Stimulated activated memory B cell treated with anti-CD40 and anti-IgM and Interleukin-4, amounts not matched to agents 10 μg/mL and 1 μg/mL and 100 μg/mL, for 72 hours (primary cell): ENCODE results near the gene MRGPRG.

Experiments
- ATAC-seq: fragments of 150-1000 bp; cut with Tn5 transposase; 2 replicates; pipeline ENCODE4 v1.10.0; 2021
- H3K27ac Mint-ChIP-seq: one replicate; pipeline ENCODE4 v1.8.0; 2022; ENCODE audit warnings: mild to moderate bottlenecking, mixed read lengths
- H3K27me3 Mint-ChIP-seq: one replicate; pipeline ENCODE4 v1.8.0; 2022; ENCODE audit warnings: mixed read lengths
- H3K36me3 Mint-ChIP-seq: one replicate; pipeline ENCODE4 v1.8.0; 2022; ENCODE audit warnings: mixed read lengths
- H3K4me1 Mint-ChIP-seq: one replicate; pipeline ENCODE4 v1.8.0; 2022; ENCODE audit warnings: mixed read lengths
- H3K4me3 Mint-ChIP-seq: one replicate; pipeline ENCODE4 v1.8.0; 2022; ENCODE audit warnings: mild to moderate bottlenecking, moderate library complexity, mixed read lengths
- H3K9me3 Mint-ChIP-seq: one replicate; pipeline ENCODE4 v1.8.0; 2022; ENCODE audit warnings: mixed read lengths

MRGPRG gene

DNA sequence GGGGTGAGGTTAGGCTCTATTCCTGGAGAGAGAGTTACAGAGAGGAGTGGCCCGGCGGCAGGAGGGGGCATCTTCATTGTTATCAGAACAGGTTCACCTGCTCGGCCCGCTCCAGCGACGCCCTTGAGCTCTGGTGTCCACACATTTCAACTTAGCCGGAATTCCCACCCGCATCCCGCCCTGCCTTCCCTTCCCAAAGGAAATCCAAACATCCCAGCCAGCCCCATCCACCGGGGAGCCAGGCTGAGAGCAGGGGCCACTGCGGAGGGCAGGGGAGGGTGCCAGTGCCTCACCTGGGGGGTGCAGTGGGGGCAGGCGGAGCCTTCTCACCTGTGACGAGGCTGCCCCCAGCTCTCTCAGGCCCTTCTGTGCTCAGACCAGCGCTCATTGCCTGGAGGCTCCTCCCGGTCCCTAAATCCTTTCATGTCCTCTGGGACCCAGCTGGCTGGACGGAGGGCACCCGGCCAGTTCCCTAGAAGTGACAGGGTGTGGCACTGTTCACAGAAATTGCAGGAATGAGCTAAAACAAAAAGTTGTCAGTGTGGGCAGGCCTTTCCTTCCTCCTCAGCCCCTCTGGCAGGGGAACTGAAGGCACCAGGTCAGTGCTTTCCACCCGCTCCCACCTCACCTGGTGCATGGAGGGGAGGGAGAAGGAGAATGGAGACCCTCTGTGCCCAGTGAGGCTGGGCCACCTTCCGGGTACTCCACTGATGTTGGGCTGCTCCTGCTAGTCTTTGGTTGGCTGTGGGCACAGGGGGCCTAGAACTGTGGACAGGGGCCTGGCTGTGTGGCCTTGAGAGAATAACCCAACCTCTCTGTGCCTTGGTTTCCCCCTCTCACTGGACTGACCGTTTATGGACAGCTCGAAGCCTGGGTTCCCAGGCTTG, 2.2 kb upstream of the MRGPRG start:
- no peak for ATAC-seq
- peaks cover 6% of the 10 kb centered on the region for H3K4me1 Mint-ChIP-seq
- H3K4me3 Mint-ChIP-seq = no peak overlapping the region
- peaks cover 92% of the 10 kb centered on the region for H3K27me3 Mint-ChIP-seq
- H3K9me3 Mint-ChIP-seq = no peaks in the 10 kb centered on the region
- no peaks in the 10 kb centered on the region for H3K36me3 Mint-ChIP-seq
- H3K27ac Mint-ChIP-seq = no peak overlapping the region

DNA sequence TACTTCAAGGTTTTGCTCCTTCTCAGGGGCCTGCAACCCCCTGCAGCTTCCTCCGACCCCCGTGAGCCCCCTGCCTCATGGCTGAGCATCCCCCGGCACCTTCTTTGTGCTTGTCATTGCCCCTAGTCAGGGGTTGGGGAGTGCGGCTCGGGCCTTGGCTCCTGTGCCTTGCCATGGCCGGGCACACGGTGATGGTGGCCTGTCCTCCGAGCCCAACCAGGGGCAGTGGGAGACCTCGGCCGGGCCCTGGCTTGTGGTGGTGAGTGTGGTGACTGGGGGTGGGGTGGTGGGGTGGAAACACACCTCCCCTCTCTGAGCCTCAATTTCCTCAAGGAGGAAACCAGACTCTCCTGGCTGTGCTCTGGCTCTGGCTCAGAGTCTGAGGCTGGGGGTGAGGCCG, 1.5 kb upstream of the MRGPRG start:
- no peak for ATAC-seq
- H3K9me3 Mint-ChIP-seq = no peaks in the 10 kb centered on the region
- H3K4me3 Mint-ChIP-seq = no peak overlapping the region
- H3K36me3 Mint-ChIP-seq = no peaks in the 10 kb centered on the region
- no peak overlapping the region for H3K27ac Mint-ChIP-seq
- peaks cover 92% of the 10 kb centered on the region for H3K27me3 Mint-ChIP-seq
- peaks cover 6% of the 10 kb centered on the region for H3K4me1 Mint-ChIP-seq

DNA sequence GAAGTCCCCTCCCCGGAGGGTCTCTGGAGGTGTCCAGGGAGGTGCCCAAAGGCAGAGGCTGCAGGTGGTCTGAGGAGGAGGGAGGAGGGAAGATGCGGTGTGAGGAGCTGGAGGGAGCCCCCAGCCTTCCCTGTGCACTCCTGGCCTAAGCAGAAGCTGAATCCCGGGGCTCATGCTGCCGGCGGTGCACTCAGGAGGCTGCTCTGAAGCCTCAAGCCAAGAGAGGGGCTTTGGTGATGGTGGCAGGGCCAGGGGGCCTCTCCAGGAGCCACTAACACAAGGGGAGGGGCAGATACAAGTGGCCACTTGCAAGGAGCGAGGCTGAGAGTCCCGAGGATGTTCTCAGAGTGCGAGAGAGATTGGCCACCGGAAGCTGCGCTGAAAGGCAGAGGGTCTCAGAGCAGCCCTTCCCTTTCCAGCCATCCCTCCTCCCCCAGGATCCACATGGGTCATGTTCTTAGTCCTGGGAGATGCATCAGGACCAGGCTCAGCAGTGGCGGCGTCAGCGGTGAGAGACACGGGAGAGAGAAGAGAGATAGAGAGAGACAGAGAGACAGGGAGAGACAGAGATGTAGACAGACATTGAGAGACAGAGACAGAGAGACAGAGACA, 774 bp upstream of the MRGPRG start:
- no peak for ATAC-seq
- H3K9me3 Mint-ChIP-seq = peaks cover 2% of the 10 kb centered on the region
- no peak overlapping the region for H3K27ac Mint-ChIP-seq
- no peaks in the 10 kb centered on the region for H3K36me3 Mint-ChIP-seq
- no peak overlapping the region for H3K4me3 Mint-ChIP-seq
- peaks cover 93% of the 10 kb centered on the region for H3K27me3 Mint-ChIP-seq
- H3K4me1 Mint-ChIP-seq = peaks cover 6% of the 10 kb centered on the region

DNA sequence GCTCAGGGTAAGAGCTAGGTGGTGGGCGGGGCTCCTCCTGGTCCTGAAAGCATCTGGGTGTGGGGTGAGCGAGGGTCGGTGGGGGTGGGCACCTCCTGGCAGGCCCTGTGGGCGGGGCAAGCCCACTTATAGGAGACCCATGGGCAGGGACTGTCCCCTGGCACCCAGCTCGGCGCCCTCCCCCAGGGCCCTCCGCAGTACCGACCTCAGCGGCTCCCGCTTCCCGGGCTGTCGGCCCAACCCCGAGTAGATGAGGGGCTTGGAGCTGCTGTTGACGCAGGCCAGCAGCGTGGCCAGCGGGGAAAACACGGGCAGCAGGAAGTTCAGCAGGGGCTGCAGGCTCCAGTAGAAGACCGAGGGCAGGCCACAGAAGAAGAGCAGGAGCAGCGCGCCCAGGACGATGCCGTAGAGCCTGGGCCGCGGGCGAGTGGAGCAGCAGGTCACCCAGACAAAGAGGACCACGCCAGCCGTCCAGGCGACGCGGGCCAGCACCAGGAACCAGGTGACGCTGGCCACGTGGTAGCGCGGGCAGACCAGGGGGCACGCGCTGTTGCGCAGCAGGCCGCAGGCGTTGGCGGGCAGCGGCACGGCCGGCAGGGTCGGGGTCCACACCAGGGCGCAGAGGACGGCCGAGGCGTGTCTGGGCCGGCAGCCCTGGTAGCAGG, 663 bp downstream of the MRGPRG start:
- no peak overlapping the region for H3K27ac Mint-ChIP-seq
- H3K4me3 Mint-ChIP-seq = no peak overlapping the region
- no peak for ATAC-seq
- H3K27me3 Mint-ChIP-seq = peaks cover 92% of the 10 kb centered on the region
- H3K9me3 Mint-ChIP-seq = peaks cover 2% of the 10 kb centered on the region
- no peaks in the 10 kb centered on the region for H3K36me3 Mint-ChIP-seq
- H3K4me1 Mint-ChIP-seq = peaks cover 6% of the 10 kb centered on the region

DNA sequence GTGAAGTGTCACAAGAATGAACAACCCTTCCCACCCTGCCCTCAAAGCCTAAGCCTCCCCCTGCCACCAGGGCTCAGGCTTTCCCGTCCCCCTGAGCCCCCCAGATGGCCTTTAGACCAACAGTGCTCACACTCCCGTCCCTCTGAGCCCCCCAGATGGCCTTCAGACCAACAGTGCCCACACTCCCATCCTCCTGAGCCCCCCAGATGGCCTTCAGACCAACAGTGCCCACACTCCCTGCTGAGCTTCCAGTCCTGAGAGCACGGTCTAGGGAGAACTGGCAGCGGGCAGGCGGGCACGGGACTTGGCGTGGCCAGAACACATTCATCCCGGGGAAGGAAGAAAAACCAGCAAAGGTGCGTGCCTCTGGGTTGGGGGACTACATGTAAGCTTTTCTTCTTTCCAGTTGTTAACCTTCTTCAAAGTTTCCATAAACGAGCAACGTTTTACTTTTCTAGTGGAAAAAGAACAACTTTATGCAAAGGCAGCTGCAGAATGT, 2.5 kb downstream of the MRGPRG start:
- no peak for ATAC-seq
- Mint-ChIP-seq H3K36me3 (no peaks in the 10 kb centered on the region), H3K9me3 (peaks cover 7% of the 10 kb centered on the region), H3K27me3 (peaks cover 73% of the 10 kb centered on the region), H3K4me3 (no peak overlapping the region), H3K27ac (no peak overlapping the region), H3K4me1 (peaks cover 6% of the 10 kb centered on the region)

DNA sequence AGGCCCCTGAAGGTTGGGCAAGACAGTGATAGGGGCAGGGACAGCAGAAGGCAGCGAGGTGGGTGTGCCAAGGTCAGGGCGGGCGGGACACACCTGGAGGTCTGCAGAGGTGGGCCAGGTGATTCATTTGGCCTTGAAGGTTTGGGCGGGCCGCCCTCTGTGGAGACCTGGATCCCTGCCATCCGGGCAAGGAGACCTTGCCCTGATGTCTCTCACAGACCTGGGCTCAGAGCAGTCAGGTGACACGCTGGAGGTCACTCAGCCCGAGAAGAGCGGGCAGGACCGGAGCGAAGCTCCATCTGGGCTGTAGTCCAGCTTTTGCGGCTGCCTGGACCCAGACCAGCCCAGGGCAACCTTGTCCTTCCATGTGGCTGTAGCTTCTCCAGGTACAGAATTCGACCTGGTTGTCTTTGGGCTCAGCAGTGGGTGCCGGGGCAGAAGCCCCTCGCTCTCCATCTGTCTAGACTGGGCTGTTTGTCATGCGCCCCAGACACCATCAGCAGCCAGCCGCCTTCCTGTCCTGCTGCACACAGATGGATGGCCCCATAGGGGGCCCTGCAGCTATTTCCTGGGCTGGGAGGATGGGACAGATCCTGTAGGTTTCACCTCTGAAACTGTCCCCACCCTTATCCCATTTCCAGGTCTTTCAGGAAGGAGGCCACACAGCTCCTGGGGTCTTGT, 3.1 kb downstream of the MRGPRG start:
- no peak for ATAC-seq
- Mint-ChIP-seq H3K4me3 (no peak overlapping the region), H3K27me3 (peaks cover 67% of the 10 kb centered on the region), H3K4me1 (peaks cover 6% of the 10 kb centered on the region), H3K36me3 (no peaks in the 10 kb centered on the region), H3K9me3 (peaks cover 7% of the 10 kb centered on the region), H3K27ac (no peak overlapping the region)

DNA sequence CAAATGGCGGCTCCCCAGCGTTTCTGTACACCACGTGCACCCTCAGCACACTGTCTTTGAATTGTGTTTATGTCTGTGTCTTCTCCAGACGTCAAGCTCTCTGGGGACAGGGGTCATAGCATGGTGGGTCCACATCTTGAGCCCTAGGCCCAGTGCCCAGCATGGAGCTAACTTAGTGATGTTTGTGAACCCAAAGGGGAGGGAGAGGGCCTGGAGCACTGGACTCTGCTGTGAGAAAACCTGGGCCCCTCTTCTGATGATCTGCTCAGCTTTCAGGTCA, 4.3 kb downstream of the MRGPRG start:
- no peak for ATAC-seq
- H3K27ac Mint-ChIP-seq = no peak overlapping the region
- H3K4me3 Mint-ChIP-seq = no peak overlapping the region
- H3K27me3 Mint-ChIP-seq = peaks cover 56% of the 10 kb centered on the region
- peaks cover 6% of the 10 kb centered on the region for H3K4me1 Mint-ChIP-seq
- H3K36me3 Mint-ChIP-seq = no peaks in the 10 kb centered on the region
- H3K9me3 Mint-ChIP-seq = peaks cover 7% of the 10 kb centered on the region

DNA sequence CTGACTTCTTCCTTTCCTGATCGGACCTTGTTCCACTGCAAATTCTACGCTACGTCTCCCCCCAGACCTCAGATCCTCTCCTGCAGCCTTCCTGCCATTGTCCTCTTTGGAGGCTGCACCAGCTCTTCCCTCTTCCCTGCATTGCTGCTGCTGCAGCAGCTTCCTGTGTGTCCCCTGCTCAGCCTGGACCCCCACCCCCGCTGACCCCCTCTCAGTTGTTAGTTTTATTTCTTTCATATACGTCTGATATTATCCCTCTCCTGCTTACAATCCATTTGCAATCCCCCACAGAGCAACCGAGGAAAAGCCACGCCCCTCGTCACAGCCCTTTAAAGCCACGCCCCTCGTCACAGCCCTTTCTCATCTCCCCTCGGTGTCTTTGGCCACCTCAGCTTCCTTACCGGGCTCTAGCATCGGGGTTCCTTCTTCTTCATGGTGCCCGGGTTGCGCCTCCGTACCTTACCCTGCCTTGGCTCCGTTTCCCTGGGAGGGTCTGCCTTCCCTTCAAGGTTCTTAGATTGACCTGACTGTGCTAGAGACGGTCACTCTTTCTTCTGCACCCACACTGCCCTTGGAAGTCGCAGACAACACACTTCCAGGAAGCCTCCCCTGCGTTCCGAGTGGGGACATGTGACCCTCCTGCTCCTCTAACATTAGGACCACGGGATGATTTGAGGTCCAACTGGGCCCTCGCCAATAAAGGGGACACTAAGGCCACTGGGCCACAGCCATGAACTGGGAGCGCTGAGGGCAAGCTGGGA, 4.8 kb downstream of the MRGPRG start:
- no peak overlapping the region for H3K27ac Mint-ChIP-seq
- no peak for ATAC-seq
- peaks cover 53% of the 10 kb centered on the region for H3K27me3 Mint-ChIP-seq
- no peak overlapping the region for H3K4me3 Mint-ChIP-seq
- H3K4me1 Mint-ChIP-seq = peaks cover 6% of the 10 kb centered on the region
- no peaks in the 10 kb centered on the region for H3K36me3 Mint-ChIP-seq
- peaks cover 7% of the 10 kb centered on the region for H3K9me3 Mint-ChIP-seq

DNA sequence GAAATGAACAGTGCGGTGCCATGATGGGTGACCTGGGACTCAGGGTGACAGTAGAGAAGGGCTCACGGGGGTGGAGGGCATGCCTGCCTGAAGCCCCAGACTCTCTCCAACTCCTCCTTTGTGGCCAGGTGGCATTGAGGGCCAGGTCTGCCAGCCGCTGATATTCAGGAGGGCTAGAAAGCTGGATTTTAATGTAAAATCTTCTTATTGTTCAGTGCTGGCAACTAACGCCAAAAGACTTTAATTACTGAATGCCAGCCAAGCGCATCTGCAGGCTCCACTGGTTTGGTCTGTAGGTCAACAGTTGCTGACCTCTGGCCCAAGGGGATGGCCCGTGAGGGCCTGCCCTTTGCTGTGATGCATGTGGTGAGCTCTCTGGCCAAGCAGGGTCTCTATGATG, 10.3 kb downstream of the MRGPRG start:
- Mint-ChIP-seq H3K27me3 (peaks cover 2% of the 10 kb centered on the region), H3K4me1 (no peaks in the 10 kb centered on the region), H3K27ac (no peak overlapping the region), H3K36me3 (no peaks in the 10 kb centered on the region), H3K4me3 (no peak overlapping the region), H3K9me3 (peaks cover 4% of the 10 kb centered on the region)
- no peak for ATAC-seq

DNA sequence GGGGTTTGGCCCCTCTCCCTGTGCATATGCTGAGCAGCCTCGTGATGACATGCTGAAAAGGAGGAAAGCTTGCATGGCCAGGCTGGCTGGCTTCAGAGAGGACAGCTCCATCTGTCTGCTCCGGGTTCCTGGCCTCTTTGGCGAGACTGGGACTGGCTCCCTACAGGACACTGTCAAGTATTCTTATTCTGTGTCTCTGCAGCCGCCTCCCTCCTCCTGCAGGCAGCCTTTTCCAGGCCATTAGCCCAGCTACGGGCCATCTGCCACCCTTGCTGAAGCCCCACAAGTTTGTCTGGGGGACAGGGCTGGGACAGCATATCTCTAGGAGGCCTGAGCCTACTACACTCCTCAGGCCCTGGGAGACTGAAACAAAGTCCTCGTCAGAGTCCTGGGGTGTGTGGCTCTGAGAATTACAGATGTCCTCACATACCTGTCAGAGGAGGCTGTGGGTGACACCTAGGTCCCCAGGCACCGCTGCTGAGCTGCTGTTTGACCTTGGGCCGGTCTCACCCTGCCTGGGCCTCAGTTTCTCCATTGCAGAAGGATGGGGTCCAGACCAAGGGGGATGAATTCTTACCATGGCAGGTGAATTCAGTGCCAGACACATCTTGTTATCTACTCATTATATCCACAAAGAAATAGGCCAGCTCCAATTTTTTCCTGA, 11.0 kb downstream of the MRGPRG start:
- no peak for ATAC-seq
- H3K4me1 Mint-ChIP-seq = no peaks in the 10 kb centered on the region
- no peak overlapping the region for H3K27ac Mint-ChIP-seq
- peaks cover 4% of the 10 kb centered on the region for H3K9me3 Mint-ChIP-seq
- H3K27me3 Mint-ChIP-seq = no peaks in the 10 kb centered on the region
- H3K36me3 Mint-ChIP-seq = no peaks in the 10 kb centered on the region
- H3K4me3 Mint-ChIP-seq = no peak overlapping the region

DNA sequence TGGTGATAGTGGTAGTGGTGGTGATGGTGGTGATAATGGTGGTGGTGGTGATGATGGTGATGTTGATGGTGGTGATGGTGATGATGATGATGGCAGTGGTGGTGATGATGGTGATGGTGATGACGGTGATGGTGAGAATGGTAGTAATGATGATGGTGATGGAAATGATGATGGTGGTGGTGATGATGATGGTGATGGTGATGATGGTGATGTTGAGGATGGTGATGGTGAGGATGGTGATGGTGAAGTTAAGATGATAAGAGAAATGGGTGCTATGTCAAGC, 11.8 kb downstream of the MRGPRG start:
- Mint-ChIP-seq H3K36me3 (no peaks in the 10 kb centered on the region), H3K4me1 (no peaks in the 10 kb centered on the region), H3K4me3 (no peak overlapping the region), H3K27me3 (no peaks in the 10 kb centered on the region), H3K9me3 (peaks cover 4% of the 10 kb centered on the region), H3K27ac (no peak overlapping the region)
- ATAC-seq = no peak

DNA sequence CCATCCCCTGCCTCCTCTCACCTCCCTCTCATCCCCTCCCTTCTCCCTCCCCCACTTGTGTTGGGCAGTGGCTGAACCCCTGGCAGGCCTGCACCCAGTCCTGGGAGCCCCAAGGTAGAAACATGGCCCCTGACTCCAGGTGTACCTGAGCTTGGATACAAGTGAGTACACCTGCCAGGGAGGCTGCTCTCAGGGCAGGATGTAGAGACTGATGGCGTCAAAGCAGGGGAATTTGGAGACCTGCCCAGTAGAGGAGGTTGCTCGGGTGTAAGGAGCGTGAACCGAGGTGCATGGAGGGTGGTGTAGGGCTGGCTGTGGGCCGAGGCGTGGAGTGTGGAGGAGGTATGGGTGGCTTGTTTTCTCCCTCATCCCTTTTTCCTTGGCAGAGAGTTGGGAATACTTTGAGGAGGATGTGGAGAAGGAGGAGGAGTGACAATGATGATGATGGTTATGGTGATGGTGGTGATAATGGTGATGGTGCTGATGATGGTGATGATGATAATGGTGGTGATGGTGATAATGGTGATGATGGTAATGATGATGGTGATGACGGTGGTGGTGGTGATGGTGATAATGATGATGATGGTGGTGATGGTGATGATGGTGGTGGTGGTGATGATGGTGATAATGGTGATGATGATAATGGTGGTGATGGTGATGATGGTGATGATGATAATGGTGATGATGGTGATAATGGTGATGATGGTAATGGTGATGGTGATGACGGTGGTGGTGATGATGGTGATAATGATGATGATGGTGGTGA, 12.3 kb downstream of the MRGPRG start:
- Mint-ChIP-seq H3K4me3 (no peak overlapping the region), H3K27me3 (peaks cover 5% of the 10 kb centered on the region), H3K36me3 (no peaks in the 10 kb centered on the region), H3K27ac (no peak overlapping the region), H3K4me1 (no peaks in the 10 kb centered on the region), H3K9me3 (no peaks in the 10 kb centered on the region)
- no peak for ATAC-seq

DNA sequence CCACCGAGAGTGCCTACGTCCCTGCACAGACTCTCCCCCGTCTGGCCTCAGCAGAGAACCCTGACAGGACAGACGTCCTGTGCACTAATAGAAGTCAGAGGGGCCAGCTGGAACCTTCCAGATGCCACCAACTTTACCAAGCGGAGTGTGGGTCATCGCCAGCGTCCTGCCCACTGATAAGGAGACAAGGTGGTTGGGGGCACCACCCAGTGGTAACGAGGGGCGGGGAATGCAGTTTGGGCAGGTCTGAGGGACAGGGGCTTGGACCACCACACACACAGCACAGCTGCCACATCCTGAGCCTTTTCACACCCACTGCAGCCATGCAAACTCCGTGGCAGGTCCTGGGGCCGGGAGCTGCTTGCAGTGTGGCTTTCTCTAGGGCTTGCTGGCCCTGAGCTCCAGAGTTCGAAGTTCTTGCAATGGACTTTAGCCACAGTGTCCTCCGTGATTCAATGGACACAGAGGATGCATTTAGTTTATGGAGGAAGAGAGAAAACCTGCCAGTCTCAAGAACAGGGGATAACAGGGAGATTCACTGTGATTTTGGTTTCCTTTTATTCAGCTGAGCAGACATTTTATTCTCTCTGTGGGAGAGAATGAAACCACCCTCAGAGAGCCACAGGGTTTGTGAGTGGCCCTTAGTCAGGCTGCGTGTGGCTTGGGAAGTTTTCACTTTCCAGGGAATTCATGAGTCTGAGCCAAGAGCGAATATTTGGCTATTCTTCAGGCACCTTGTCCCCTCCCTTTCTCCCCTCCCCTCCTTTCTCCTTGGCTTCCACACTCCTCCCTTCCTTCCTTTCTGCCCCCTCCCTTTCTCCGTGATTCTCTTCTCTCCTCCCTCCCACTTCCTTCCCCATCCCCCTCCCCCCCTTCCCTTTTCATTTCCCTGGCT, 13.1 kb downstream of the MRGPRG start:
- Mint-ChIP-seq H3K4me3 (no peak overlapping the region), H3K27ac (no peak overlapping the region), H3K36me3 (no peaks in the 10 kb centered on the region), H3K27me3 (peaks cover 13% of the 10 kb centered on the region), H3K9me3 (no peaks in the 10 kb centered on the region), H3K4me1 (no peaks in the 10 kb centered on the region)
- ATAC-seq = no peak
